Cardiac fibroblast (primary cell): ENCODE results near the gene PPP3CA.
"Not testable (repeated sequence)": the region's sequence is repeated elsewhere in the genome, so short reads cannot be mapped to it uniquely, and the experiment has no call there.

Experiments used
- DNase-seq, 2 donors: peaks; one replicate each; pipeline versions ENCODE4 v3.0.0 to v3.0.0-alpha.2; 2010; ENCODE audit warnings: low read depth in 2 of 2
- H3K4me3 ChIP-seq, 2 donors: replicated peaks in 1 of 2; 1 replicate in 1 of 2; 2 replicates in 1 of 2; pipeline ENCODE4 v1.5.1; 2011; ENCODE audit warnings: low read depth in 2 of 2, low read length in 2 of 2, mild to moderate bottlenecking in 2 of 2, moderate library complexity in 1 of 2
- TF ChIP-seq, protein P1 (sequence below): IDR thresholded peaks from one replicate; pipeline ENCODE4 v1.5.1; 2011; ENCODE audit warnings: low read depth, mild to moderate bottlenecking, low read length, inconsistent platforms

PPP3CA gene

DNA sequence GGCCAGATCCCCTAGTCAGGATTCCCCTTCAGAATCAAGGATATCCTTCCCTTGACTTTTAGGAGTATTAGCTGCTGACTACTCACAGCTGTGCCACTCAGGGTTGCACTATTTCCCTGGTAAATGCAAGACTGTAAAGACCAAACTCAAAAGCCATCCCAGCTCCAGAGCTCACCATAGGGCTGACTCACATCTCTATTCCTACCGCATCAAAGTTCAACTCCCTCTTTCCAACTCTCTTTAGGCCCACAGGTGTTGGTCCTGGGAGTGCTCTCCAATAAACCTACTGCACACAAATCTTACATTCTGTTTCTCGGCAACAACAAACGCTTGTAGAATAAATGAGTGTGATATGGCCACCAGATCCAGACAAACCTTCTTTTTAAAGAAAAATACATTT lies 109.6 kb downstream of the PPP3CA start:
- H3K4me3 ChIP-seq, result no peak overlapping the region
- DNase-seq, result no peak
- TF ChIP-seq, protein P1, sequence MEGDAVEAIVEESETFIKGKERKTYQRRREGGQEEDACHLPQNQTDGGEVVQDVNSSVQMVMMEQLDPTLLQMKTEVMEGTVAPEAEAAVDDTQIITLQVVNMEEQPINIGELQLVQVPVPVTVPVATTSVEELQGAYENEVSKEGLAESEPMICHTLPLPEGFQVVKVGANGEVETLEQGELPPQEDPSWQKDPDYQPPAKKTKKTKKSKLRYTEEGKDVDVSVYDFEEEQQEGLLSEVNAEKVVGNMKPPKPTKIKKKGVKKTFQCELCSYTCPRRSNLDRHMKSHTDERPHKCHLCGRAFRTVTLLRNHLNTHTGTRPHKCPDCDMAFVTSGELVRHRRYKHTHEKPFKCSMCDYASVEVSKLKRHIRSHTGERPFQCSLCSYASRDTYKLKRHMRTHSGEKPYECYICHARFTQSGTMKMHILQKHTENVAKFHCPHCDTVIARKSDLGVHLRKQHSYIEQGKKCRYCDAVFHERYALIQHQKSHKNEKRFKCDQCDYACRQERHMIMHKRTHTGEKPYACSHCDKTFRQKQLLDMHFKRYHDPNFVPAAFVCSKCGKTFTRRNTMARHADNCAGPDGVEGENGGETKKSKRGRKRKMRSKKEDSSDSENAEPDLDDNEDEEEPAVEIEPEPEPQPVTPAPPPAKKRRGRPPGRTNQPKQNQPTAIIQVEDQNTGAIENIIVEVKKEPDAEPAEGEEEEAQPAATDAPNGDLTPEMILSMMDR, result no peak

DNA sequence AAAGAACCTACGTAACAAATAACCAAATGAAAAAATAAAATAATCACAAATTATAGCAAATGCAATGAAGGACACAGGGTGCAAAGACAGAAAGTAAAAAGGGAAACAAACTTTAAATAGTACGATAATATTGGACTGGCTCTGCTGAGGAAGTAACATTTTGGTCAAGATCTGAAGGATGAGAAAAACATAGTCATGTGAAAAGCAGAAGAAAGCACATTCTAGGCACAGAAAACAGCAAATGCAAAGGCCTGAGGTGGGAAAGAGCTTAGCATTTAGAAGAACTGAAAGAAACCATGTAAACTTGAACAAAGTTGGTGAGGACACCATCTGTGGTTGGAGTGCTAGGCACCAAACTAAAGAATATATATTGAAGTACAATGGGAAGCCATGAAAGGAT lies 111.2 kb downstream of the PPP3CA start:
- no peak overlapping the region for H3K4me3 ChIP-seq
- TF ChIP-seq, protein P1, result no peak
- DNase-seq, result no peak

DNA sequence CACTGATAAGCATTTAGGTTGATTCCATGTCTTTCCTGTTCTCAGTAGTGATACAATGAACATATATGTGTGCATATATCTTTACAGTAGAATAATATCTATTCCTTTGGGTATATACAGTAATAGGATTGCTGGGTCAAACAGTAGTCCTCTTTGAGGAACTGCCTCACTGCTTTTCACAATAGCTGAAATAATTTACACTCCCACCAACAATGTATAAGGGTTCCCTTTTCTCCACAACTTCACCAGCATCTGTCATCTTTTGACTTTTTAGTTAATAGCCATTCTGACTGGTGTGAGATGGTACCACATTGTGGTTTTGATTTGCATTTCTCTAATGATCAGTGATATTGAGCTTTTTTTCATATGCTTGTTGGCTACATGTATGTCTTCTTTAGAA lies 113.2 kb downstream of the PPP3CA start:
- not testable (repeated sequence) for DNase-seq, H3K4me3 ChIP-seq

DNA sequence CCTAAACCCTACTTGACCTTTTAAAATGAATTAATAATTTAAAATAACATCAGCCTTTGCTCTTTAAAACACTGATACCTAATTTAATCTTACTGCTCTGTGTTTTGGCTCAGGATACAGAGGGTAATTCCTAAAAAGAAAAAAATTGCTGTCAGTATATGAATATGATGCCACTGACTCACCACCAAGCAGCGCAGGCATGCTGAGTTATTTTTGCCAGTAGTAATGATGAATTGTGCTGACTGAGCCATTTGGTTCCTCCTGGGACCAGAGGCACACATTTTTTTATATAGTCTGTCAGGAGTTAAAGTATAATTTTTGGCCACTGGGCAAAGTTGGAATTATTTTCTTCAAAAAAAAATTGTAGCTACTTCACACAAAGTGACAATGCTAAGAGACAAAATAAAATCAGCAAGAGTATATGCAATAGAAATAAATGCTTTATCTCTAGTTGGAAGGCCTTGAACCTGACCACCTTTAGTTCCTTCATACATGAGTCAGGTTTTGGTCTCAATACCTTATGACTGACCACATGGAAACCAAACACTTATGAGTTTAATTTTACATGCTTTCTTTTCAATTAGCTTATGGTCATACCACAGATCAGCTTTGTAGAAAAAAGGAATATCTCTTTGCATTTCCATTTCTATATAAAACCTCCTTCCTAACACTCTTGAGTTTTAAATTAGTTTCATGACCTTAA lies 115.1 kb downstream of the PPP3CA start:
- TF ChIP-seq, protein P1, result no peak
- H3K4me3 ChIP-seq, result no peak overlapping the region
- peak; percentile 87 to 92 for DNase-seq

DNA sequence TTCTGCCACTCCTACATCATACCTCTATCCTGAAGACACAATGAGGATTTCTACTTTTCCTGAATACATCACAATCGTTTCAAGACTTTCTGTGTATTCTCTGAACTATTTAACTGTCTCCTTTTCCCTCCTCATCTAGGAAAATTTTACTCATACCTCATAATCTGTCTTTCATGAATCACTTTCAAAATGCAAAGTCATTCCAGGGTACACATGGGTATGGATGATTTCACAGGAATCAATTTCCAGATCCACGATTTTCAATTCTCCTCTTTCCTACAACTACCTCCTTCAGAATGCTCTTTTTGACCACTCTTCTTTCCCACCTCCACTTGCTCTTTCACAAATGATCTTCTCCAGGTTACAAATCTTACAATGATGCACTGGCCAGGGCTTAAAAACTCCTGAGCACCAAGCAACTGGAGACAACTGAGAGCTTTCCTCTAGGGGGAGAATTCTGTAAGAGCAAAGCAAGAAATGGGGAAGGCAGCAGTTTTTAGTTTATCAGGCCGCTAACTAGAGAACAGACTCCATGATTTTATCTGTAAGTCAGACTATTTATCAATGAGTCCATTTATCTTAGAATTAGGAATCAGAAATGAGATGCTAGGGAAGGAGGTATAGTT lies 116.4 kb downstream of the PPP3CA start:
- TF ChIP-seq, protein P1, result peak; percentile 18
- peak in 1 of 2 donors; percentile 64 for DNase-seq
- no peak overlapping the region for H3K4me3 ChIP-seq

DNA sequence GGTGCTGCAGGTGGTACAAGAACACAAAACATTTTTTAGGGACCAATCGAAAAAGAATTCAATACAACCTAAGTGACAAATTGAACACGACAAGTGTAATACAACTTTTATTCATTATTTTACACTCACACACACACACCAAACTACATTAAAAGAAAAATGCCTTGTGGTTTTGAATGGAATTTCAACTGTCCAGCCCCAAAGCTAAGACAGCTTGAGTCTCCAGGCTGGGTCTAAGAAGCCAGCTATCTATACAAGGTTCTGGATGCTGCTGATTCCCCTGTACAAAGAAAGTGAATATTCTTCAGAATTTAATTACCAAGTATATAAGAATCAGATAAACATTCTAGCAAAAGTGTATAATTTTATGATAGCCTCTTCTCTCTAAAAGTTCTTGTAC lies 118.2 kb downstream of the PPP3CA start:
- DNase-seq, result peak; percentile 52 to 54
- no peak overlapping the region for H3K4me3 ChIP-seq
- TF ChIP-seq, protein P1, result no peak

DNA sequence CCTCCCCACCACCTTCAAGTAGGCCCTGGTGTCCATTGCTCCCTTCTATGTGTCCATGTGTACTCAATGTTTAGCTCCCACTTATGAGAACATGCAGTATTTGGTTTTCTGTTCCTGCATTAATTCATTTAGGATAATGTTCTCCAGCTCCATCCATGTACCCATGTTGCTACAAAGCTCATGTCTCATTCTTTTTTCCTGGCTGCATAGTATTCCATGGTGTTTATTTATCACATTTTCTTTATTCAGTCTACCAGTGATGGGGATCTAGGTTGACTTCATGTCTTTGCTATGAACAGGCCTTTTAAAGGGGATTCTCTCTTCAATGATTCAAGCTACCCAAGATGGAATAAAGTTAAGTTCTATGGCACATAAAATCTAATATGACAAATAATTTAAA lies 119.6 kb downstream of the PPP3CA start:
- TF ChIP-seq, protein P1, result no peak
- no peak for DNase-seq
- no peak overlapping the region for H3K4me3 ChIP-seq
